ENCODE results near the gene ATXN1. TPM values are rescaled to one million over a fixed set of nuclear protein-coding genes. Genes with fewer than 3 reads are reported as not detected.

The ATXN1 gene
- total and polyA plus RNA-seq, 2 of the 8 experiments (the other 6 are each of a cell fraction or from before 2014, with no cell fraction given) = 1.6 to 4.0 TPM

DNA sequence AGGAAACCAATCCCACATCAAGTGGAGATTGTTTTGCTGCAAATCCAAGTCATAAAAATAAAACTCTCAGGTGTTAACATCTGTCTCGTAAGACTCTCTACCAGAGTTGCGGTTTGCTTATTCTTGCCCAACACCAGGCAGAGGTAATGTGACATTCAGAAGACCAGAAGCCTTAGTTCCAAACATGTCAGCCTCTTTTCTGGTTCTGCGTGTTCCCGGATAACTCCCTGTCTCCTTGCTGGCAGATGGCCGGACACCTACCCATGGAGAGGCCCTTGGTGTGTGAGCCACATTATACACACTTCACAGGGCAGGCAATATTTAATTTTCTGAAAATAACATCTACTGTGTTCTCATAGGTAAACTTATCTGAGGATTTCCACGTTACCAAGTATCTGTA lies 449.5 kb downstream of the ATXN1 start (continued):
- TF ChIP-seq, protein P1, sequence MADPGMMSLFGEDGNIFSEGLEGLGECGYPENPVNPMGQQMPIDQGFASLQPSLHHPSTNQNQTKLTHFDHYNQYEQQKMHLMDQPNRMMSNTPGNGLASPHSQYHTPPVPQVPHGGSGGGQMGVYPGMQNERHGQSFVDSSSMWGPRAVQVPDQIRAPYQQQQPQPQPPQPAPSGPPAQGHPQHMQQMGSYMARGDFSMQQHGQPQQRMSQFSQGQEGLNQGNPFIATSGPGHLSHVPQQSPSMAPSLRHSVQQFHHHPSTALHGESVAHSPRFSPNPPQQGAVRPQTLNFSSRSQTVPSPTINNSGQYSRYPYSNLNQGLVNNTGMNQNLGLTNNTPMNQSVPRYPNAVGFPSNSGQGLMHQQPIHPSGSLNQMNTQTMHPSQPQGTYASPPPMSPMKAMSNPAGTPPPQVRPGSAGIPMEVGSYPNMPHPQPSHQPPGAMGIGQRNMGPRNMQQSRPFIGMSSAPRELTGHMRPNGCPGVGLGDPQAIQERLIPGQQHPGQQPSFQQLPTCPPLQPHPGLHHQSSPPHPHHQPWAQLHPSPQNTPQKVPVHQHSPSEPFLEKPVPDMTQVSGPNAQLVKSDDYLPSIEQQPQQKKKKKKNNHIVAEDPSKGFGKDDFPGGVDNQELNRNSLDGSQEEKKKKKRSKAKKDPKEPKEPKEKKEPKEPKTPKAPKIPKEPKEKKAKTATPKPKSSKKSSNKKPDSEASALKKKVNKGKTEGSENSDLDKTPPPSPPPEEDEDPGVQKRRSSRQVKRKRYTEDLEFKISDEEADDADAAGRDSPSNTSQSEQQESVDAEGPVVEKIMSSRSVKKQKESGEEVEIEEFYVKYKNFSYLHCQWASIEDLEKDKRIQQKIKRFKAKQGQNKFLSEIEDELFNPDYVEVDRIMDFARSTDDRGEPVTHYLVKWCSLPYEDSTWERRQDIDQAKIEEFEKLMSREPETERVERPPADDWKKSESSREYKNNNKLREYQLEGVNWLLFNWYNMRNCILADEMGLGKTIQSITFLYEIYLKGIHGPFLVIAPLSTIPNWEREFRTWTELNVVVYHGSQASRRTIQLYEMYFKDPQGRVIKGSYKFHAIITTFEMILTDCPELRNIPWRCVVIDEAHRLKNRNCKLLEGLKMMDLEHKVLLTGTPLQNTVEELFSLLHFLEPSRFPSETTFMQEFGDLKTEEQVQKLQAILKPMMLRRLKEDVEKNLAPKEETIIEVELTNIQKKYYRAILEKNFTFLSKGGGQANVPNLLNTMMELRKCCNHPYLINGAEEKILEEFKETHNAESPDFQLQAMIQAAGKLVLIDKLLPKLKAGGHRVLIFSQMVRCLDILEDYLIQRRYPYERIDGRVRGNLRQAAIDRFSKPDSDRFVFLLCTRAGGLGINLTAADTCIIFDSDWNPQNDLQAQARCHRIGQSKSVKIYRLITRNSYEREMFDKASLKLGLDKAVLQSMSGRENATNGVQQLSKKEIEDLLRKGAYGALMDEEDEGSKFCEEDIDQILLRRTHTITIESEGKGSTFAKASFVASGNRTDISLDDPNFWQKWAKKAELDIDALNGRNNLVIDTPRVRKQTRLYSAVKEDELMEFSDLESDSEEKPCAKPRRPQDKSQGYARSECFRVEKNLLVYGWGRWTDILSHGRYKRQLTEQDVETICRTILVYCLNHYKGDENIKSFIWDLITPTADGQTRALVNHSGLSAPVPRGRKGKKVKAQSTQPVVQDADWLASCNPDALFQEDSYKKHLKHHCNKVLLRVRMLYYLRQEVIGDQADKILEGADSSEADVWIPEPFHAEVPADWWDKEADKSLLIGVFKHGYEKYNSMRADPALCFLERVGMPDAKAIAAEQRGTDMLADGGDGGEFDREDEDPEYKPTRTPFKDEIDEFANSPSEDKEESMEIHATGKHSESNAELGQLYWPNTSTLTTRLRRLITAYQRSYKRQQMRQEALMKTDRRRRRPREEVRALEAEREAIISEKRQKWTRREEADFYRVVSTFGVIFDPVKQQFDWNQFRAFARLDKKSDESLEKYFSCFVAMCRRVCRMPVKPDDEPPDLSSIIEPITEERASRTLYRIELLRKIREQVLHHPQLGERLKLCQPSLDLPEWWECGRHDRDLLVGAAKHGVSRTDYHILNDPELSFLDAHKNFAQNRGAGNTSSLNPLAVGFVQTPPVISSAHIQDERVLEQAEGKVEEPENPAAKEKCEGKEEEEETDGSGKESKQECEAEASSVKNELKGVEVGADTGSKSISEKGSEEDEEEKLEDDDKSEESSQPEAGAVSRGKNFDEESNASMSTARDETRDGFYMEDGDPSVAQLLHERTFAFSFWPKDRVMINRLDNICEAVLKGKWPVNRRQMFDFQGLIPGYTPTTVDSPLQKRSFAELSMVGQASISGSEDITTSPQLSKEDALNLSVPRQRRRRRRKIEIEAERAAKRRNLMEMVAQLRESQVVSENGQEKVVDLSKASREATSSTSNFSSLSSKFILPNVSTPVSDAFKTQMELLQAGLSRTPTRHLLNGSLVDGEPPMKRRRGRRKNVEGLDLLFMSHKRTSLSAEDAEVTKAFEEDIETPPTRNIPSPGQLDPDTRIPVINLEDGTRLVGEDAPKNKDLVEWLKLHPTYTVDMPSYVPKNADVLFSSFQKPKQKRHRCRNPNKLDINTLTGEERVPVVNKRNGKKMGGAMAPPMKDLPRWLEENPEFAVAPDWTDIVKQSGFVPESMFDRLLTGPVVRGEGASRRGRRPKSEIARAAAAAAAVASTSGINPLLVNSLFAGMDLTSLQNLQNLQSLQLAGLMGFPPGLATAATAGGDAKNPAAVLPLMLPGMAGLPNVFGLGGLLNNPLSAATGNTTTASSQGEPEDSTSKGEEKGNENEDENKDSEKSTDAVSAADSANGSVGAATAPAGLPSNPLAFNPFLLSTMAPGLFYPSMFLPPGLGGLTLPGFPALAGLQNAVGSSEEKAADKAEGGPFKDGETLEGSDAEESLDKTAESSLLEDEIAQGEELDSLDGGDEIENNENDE (IDR thresholded peaks at IDR 0.05; ENCODE audit: insufficient replicate concordance, low read length) = no peak
- no peak for TF ChIP-seq TCF12 (IDR thresholded peaks at IDR 0.05; ENCODE audit: low read depth, low read length)
- no peak for TF ChIP-seq HDAC2 (IDR thresholded peaks at IDR 0.05; ENCODE audit: borderline replicate concordance in 1 of 2, low read depth in 2 of 2, low read length in 2 of 2)
- no peak for TF ChIP-seq SIRT6 (IDR thresholded peaks at IDR 0.05; ENCODE audit: low read length)
- TF ChIP-seq RFX5 (IDR thresholded peaks at IDR 0.05; ENCODE audit: borderline replicate concordance, low read depth, low read length) = no peak
- no peak for TF ChIP-seq EP300 (IDR thresholded peaks at IDR 0.05; ENCODE audit: borderline replicate concordance in 1 of 2, low read depth in 2 of 2, low read length in 2 of 2)
- no peak for TF ChIP-seq NRF1 (IDR thresholded peaks at IDR 0.05; ENCODE audit: low read depth, low read length)
- no peak for TF ChIP-seq POLR2A (IDR thresholded peaks at IDR 0.05; ENCODE audit: control extremely low read depth in 1 of 2, low read depth in 2 of 2, low read length in 2 of 2)
